Activated CD4-positive, alpha-beta T cell treated with anti-CD3 and anti-CD28 coated beads, Interleukin-2, amount 10 ng/mL, durations not matched to agents 24 days and 14 days (primary cell): ENCODE results near the gene PARVB. TPM values are rescaled to one million over a fixed set of nuclear protein-coding genes. Genes with fewer than 3 reads are reported as not detected.

Source experiments
- DNase-seq: peaks from one replicate; pipeline ENCODE4 v3.0.0; 2022
- H3K27ac Mint-ChIP-seq: one replicate; pipeline ENCODE4 v1.8.0; 2022; ENCODE audit warnings: mild to moderate bottlenecking, mixed read lengths
- H3K27me3 Mint-ChIP-seq: one replicate; pipeline ENCODE4 v1.8.0; 2022; ENCODE audit warnings: mixed read lengths
- H3K36me3 Mint-ChIP-seq: one replicate; pipeline ENCODE4 v1.8.0; 2022; ENCODE audit warnings: low read depth, mild to moderate bottlenecking, mixed read lengths
- H3K4me1 Mint-ChIP-seq: one replicate; pipeline ENCODE4 v1.8.0; 2021; ENCODE audit warnings: mixed read lengths
- H3K4me3 Mint-ChIP-seq: one replicate; pipeline ENCODE4 v1.8.0; 2022; ENCODE audit warnings: mild to moderate bottlenecking, moderate library complexity, mixed read lengths
- H3K9me3 Mint-ChIP-seq: one replicate; pipeline ENCODE4 v1.8.0; 2021; ENCODE audit warnings: mixed read lengths
- intact Hi-C: fragments of 100-400 bp; cut with micrococcal nuclease; formaldehyde crosslinking; loops from one replicate; pipeline ENCODE4 v1.15.1; 2023
- total RNA-seq: library from RNA; stranded (reverse); gene quantifications from 2 replicates; pipeline ENCODE4 v1.2.3, GENCODE V29; 2022

Gene PARVB
- 107 and 112 TPM in 2 replicates for total RNA-seq

- peak; percentile 81 for DNase-seq
- H3K9me3 Mint-ChIP-seq, result no peaks in the 10 kb centered on the region
- intact Hi-C loops, result no loop called here
- H3K4me1 Mint-ChIP-seq, result peaks cover 45% of the 10 kb centered on the region
- H3K4me3 Mint-ChIP-seq, result peak within 1 kb of the TSS; percentile 97
- H3K36me3 Mint-ChIP-seq, result peaks cover 39% of the 10 kb centered on the region
- no peaks in the 10 kb centered on the region for H3K27me3 Mint-ChIP-seq
- H3K27ac Mint-ChIP-seq, result peak within 1 kb of the TSS; percentile 100
Observed at GRCh38 chr22:44024288-44024921, at the start of gene PARVB. Gene PARVB (plus strand): TSS chr22:44024302. CDS start chr22:44024340, 38 bp downstream.

GRCh38 chr22:43975041-43975440 is 49.1 kb upstream of the PARVB start:
- no peak overlapping the region for H3K4me3 Mint-ChIP-seq

GRCh38 chr22:43976861-43977795 is 47.0 kb upstream of the PARVB start:
- no peak overlapping the region for H3K27ac Mint-ChIP-seq
- no peaks in the 10 kb centered on the region for H3K9me3 Mint-ChIP-seq
- intact Hi-C loops, result no loop called here
- H3K27me3 Mint-ChIP-seq, result no peaks in the 10 kb centered on the region
- peaks cover 59% of the 10 kb centered on the region for H3K36me3 Mint-ChIP-seq
- H3K4me1 Mint-ChIP-seq, result no peaks in the 10 kb centered on the region
- DNase-seq, result no peak
- no peak overlapping the region for H3K4me3 Mint-ChIP-seq

More at GRCh38 chr22:43975041-43975440, 49.1 kb upstream of the PARVB start:
- Mint-ChIP-seq H3K27me3 (no peaks in the 10 kb centered on the region), H3K9me3 (no peaks in the 10 kb centered on the region), H3K27ac (no peak overlapping the region), H3K4me1 (no peaks in the 10 kb centered on the region), H3K36me3 (peaks cover 56% of the 10 kb centered on the region)
- no peak for DNase-seq
- intact Hi-C loops, result no loop called here

GRCh38 chr22:43978558-43978957 is 45.5 kb upstream of the PARVB start:
- Mint-ChIP-seq H3K36me3 (peaks cover 53% of the 10 kb centered on the region), H3K4me3 (no peak overlapping the region)
- intact Hi-C loops, result no loop called here

GRCh38 chr22:43980579-43980978 is 43.5 kb upstream of the PARVB start:
- no peaks in the 10 kb centered on the region for H3K27me3 Mint-ChIP-seq
- no peaks in the 10 kb centered on the region for H3K9me3 Mint-ChIP-seq
- no peak for DNase-seq
- peaks cover 58% of the 10 kb centered on the region for H3K36me3 Mint-ChIP-seq
- no peak overlapping the region for H3K4me3 Mint-ChIP-seq
- H3K27ac Mint-ChIP-seq, result no peak overlapping the region
- H3K4me1 Mint-ChIP-seq, result no peaks in the 10 kb centered on the region
- intact Hi-C loops, result no loop called here

More at GRCh38 chr22:43978558-43978957, 45.5 kb upstream of the PARVB start:
- H3K4me1 Mint-ChIP-seq, result no peaks in the 10 kb centered on the region
- no peak overlapping the region for H3K27ac Mint-ChIP-seq
- H3K27me3 Mint-ChIP-seq, result no peaks in the 10 kb centered on the region
- no peaks in the 10 kb centered on the region for H3K9me3 Mint-ChIP-seq
- no peak for DNase-seq

GRCh38 chr22:43980996-43981395 is 43.1 kb upstream of the PARVB start:
- no peak for DNase-seq
- no peak overlapping the region for H3K27ac Mint-ChIP-seq
- no peaks in the 10 kb centered on the region for H3K9me3 Mint-ChIP-seq
- H3K4me1 Mint-ChIP-seq, result no peaks in the 10 kb centered on the region
- no peak overlapping the region for H3K4me3 Mint-ChIP-seq
- intact Hi-C loops, result no loop called here
- peaks cover 55% of the 10 kb centered on the region for H3K36me3 Mint-ChIP-seq
- H3K27me3 Mint-ChIP-seq, result no peaks in the 10 kb centered on the region

GRCh38 chr22:43983808-43984207 is 40.3 kb upstream of the PARVB start:
- no peaks in the 10 kb centered on the region for H3K9me3 Mint-ChIP-seq
- no peaks in the 10 kb centered on the region for H3K27me3 Mint-ChIP-seq
- no peak overlapping the region for H3K4me3 Mint-ChIP-seq
- intact Hi-C loops, result no loop called here
- no peaks in the 10 kb centered on the region for H3K4me1 Mint-ChIP-seq
- H3K27ac Mint-ChIP-seq, result no peak overlapping the region
- peaks cover 60% of the 10 kb centered on the region for H3K36me3 Mint-ChIP-seq
- no peak for DNase-seq

- Mint-ChIP-seq H3K9me3 (no peaks in the 10 kb centered on the region), H3K4me1 (no peaks in the 10 kb centered on the region), H3K36me3 (peaks cover 54% of the 10 kb centered on the region), H3K27me3 (no peaks in the 10 kb centered on the region), H3K27ac (no peak overlapping the region), H3K4me3 (no peak overlapping the region)
- intact Hi-C loops, result no loop called here
- no peak for DNase-seq
Observed at GRCh38 chr22:43985532-43985931, 38.6 kb upstream of the PARVB start.

GRCh38 chr22:43988116-43988820 is 35.8 kb upstream of the PARVB start:
- no peak for DNase-seq
- Mint-ChIP-seq H3K27me3 (no peaks in the 10 kb centered on the region), H3K27ac (no peak overlapping the region), H3K4me1 (peaks cover under 1% of the 10 kb centered on the region), H3K9me3 (no peaks in the 10 kb centered on the region), H3K4me3 (no peak overlapping the region), H3K36me3 (peaks cover 64% of the 10 kb centered on the region)
- intact Hi-C loops, result no loop called here

- peaks cover 62% of the 10 kb centered on the region for H3K36me3 Mint-ChIP-seq
Observed at GRCh38 chr22:43988960-43989359, 35.1 kb upstream of the PARVB start.

GRCh38 chr22:43990044-43990443 is 34.1 kb upstream of the PARVB start:
- Mint-ChIP-seq H3K27ac (no peak overlapping the region), H3K4me1 (peaks cover 7% of the 10 kb centered on the region), H3K36me3 (peaks cover 67% of the 10 kb centered on the region), H3K27me3 (no peaks in the 10 kb centered on the region), H3K9me3 (no peaks in the 10 kb centered on the region), H3K4me3 (no peak overlapping the region)
- no peak for DNase-seq
- intact Hi-C loops, result loop anchor here (5.0 kb wide), 1 partner anchor 577 kb away; no protein-coding TSS in a partner anchor

More at GRCh38 chr22:43988960-43989359, 35.1 kb upstream of the PARVB start:
- H3K4me3 Mint-ChIP-seq, result no peak overlapping the region
- H3K27ac Mint-ChIP-seq, result no peak overlapping the region
- H3K9me3 Mint-ChIP-seq, result no peaks in the 10 kb centered on the region
- intact Hi-C loops, result no loop called here
- H3K4me1 Mint-ChIP-seq, result peaks cover 3% of the 10 kb centered on the region
- H3K27me3 Mint-ChIP-seq, result no peaks in the 10 kb centered on the region
- no peak for DNase-seq

- DNase-seq, result no peak
- Mint-ChIP-seq H3K9me3 (no peaks in the 10 kb centered on the region), H3K36me3 (peaks cover 64% of the 10 kb centered on the region), H3K27ac (no peak overlapping the region), H3K4me3 (no peak overlapping the region), H3K4me1 (peaks cover 15% of the 10 kb centered on the region), H3K27me3 (no peaks in the 10 kb centered on the region)
- intact Hi-C loops, result loop anchor here (5.0 kb wide), 1 partner anchor 576 kb away; no protein-coding TSS in a partner anchor
Observed at GRCh38 chr22:43991316-43992020, 32.6 kb upstream of the PARVB start.

- Mint-ChIP-seq H3K4me1 (peaks cover 20% of the 10 kb centered on the region), H3K9me3 (no peaks in the 10 kb centered on the region), H3K36me3 (peaks cover 65% of the 10 kb centered on the region), H3K27ac (no peak overlapping the region), H3K4me3 (no peak overlapping the region), H3K27me3 (no peaks in the 10 kb centered on the region)
- intact Hi-C loops, result loop anchor here (5.0 kb wide), 1 partner anchor 575 kb away; no protein-coding TSS in a partner anchor
- DNase-seq, result no peak
Observed at GRCh38 chr22:43992331-43992821, 31.7 kb upstream of the PARVB start.
